ENCODE results near the gene MKLN1. TPM values are rescaled to one million over a fixed set of nuclear protein-coding genes. Genes with fewer than 3 reads are reported as not detected.

The MKLN1 gene
- total RNA-seq, 2 experiments from 2014 or later: 38.5 TPM

- intact Hi-C loops (cut with micrococcal nuclease): no loop called here
- Mint-ChIP-seq H3K36me3 (ENCODE audit: low read depth) (no peaks in the 10 kb centered on the region), H3K27me3 (no peaks in the 10 kb centered on the region), H3K4me1 (ENCODE audit: low read depth) (peaks cover 7% of the 10 kb centered on the region), H3K9me3 (no peaks in the 10 kb centered on the region), H3K4me3 (no peak overlapping the region), H3K27ac (no peak overlapping the region)
- CTCF ChIA-PET: interaction anchor here (0.9 to 1.2 kb wide), 3 partner anchors 9 to 17 kb away, joined by 3 to 4 read pairs (median 3); no protein-coding TSS in a partner anchor
- POLR2A ChIA-PET: no interaction called here
- TF ChIP-seq CTCF (IDR thresholded peaks at IDR 0.05): no peak
- no peak for DNase-seq
- ATAC-seq: no peak
These were observed 168.2 kb downstream of the MKLN1 start for GRCh38 chr7:131495669-131496498.

GRCh38 chr7:131497454-131497853 is 169.8 kb downstream of the MKLN1 start:
- H3K9me3 Mint-ChIP-seq: no peaks in the 10 kb centered on the region
- ATAC-seq (no peak), DNase-seq (no peak)
- intact Hi-C loops (cut with micrococcal nuclease): no loop called here
- H3K4me3 Mint-ChIP-seq: no peak overlapping the region
- POLR2A ChIA-PET: no interaction called here
- peaks cover 22% of the 10 kb centered on the region for H3K4me1 Mint-ChIP-seq (ENCODE audit: low read depth)
- H3K36me3 Mint-ChIP-seq (ENCODE audit: low read depth): no peaks in the 10 kb centered on the region
- H3K27ac Mint-ChIP-seq: no peak overlapping the region
- no peaks in the 10 kb centered on the region for H3K27me3 Mint-ChIP-seq
- no peak for TF ChIP-seq CTCF (IDR thresholded peaks at IDR 0.05)
- CTCF ChIA-PET: interaction anchor here (0.9 to 2.5 kb wide), 2 partner anchors 10 to 16 kb away, joined by 4 to 7 read pairs; no protein-coding TSS in a partner anchor

- Mint-ChIP-seq H3K36me3 (ENCODE audit: low read depth) (no peaks in the 10 kb centered on the region), H3K4me3 (no peak overlapping the region), H3K27ac (peak overlapping the region; percentile 43), H3K4me1 (ENCODE audit: low read depth) (peaks cover 29% of the 10 kb centered on the region), H3K27me3 (no peaks in the 10 kb centered on the region), H3K9me3 (no peaks in the 10 kb centered on the region)
- no peak for TF ChIP-seq CTCF (IDR thresholded peaks at IDR 0.05)
- ATAC-seq (no peak), DNase-seq (no peak)
- POLR2A ChIA-PET: no interaction called here
- CTCF ChIA-PET: interaction anchor here (1.1 to 2.5 kb wide), 2 partner anchors 9 to 15 kb away, joined by 3 to 7 read pairs; no protein-coding TSS in a partner anchor
- intact Hi-C loops (cut with micrococcal nuclease): no loop called here
These were observed 170.7 kb downstream of the MKLN1 start for GRCh38 chr7:131498237-131498885.

GRCh38 chr7:131499801-131500200 is 172.1 kb downstream of the MKLN1 start:
- ChIA-PET CTCF (interaction anchor here (0.6 to 3.9 kb wide), 4 partner anchors 9 to 188 kb away, joined by 3 to 29 read pairs (median 5); no protein-coding TSS in a partner anchor), POLR2A (interaction anchor here (1.3 kb wide), 1 partner anchor 24 kb away, joined by 3 read pairs; no protein-coding TSS in a partner anchor)
- H3K4me1 Mint-ChIP-seq (ENCODE audit: low read depth): peaks cover 32% of the 10 kb centered on the region
- no peaks in the 10 kb centered on the region for H3K27me3 Mint-ChIP-seq
- TF ChIP-seq CTCF (IDR thresholded peaks at IDR 0.05): no peak
- DNase-seq: no peak
- intact Hi-C loops (cut with micrococcal nuclease): no loop called here
- H3K9me3 Mint-ChIP-seq: no peaks in the 10 kb centered on the region
- H3K4me3 Mint-ChIP-seq: no peak overlapping the region
- no peak for ATAC-seq
- H3K36me3 Mint-ChIP-seq (ENCODE audit: low read depth): no peaks in the 10 kb centered on the region
- no peak overlapping the region for H3K27ac Mint-ChIP-seq

Data from activated CD8-positive, alpha-beta T cell treated with anti-CD3 and anti-CD28 coated beads for 36 hours (primary cell).